ENCODE data around the gene VWA2. TPM values are rescaled to one million over a fixed set of nuclear protein-coding genes. Genes with fewer than 3 reads are reported as not detected.

VWA2 gene
- total and polyA plus RNA-seq, 2 donors (not counting 1 experiment from before 2014, with no cell fraction given): not detected

DNA sequence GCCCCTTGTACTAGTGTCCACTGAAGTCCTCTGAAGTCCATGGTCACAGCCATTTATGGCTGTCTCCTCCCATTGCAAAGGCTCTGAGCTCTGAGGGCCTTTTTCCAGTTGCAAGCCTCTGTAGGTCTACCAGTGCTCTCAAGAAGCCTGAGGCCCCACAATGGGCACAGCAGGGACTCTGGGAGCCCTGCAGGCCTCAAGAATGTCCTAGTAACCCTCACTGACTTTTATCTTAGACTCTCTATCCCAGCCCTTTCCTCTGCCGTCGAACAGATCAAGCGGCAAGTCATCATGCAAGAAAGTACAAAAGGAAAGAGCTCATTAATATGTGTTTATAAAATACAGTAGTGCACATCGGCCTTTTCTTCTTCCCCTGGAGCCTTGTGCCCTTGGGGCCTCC lies 23.4 kb downstream of the VWA2 start:
- H3K9ac ChIP-seq (ENCODE audit: low read length): no peak overlapping the region
- Mint-ChIP-seq H3K27me3 (no peaks in the 10 kb centered on the region), H3K27ac (no peak overlapping the region), H3K4me1 (no peaks in the 10 kb centered on the region), H3K4me3 (no peak overlapping the region), H3K9me3 (ENCODE audit: insufficient read depth) (no peaks in the 10 kb centered on the region)
- H3K27me3 ChIP-seq (replicated peaks in 1 of 4; ENCODE audit: control extremely low read depth in 1 of 4, control insufficient read depth in 3 of 4, insufficient read depth in 4 of 4, low read length in 3 of 4): peaks cover 0 to 3% (median 0%) of the 10 kb centered on the region in 4 experiments
- intact Hi-C loops (cut with micrococcal nuclease): no loop called here
- ChIA-PET POLR2A (no interaction called here), CTCF (no interaction called here)
- no peaks in the 10 kb centered on the region for H4K20me1 ChIP-seq (ENCODE audit: control insufficient read depth, insufficient read depth, low read length, poor library complexity, severe bottlenecking)
- H3K4me3 ChIP-seq (ENCODE audit: control extremely low read depth in 1 of 5, extremely low read depth in 1 of 5, insufficient read depth in 1 of 5, low read depth in 2 of 5, low read length in 4 of 5): no peak overlapping the region
- H3K79me2 ChIP-seq (ENCODE audit: control insufficient read depth, insufficient read depth, low read length): no peaks in the 10 kb centered on the region
- H2AFZ ChIP-seq (ENCODE audit: insufficient read depth, low read depth, low read length, poor library complexity, severe bottlenecking): no peak overlapping the region
- WGBS (ENCODE audit: insufficient coverage): no CpG with 5 or more reads among the region's 4 CpGs
- no peak overlapping the region for H3K27ac ChIP-seq (ENCODE audit: low read length in 2 of 2)
- TF ChIP-seq, protein P1, sequence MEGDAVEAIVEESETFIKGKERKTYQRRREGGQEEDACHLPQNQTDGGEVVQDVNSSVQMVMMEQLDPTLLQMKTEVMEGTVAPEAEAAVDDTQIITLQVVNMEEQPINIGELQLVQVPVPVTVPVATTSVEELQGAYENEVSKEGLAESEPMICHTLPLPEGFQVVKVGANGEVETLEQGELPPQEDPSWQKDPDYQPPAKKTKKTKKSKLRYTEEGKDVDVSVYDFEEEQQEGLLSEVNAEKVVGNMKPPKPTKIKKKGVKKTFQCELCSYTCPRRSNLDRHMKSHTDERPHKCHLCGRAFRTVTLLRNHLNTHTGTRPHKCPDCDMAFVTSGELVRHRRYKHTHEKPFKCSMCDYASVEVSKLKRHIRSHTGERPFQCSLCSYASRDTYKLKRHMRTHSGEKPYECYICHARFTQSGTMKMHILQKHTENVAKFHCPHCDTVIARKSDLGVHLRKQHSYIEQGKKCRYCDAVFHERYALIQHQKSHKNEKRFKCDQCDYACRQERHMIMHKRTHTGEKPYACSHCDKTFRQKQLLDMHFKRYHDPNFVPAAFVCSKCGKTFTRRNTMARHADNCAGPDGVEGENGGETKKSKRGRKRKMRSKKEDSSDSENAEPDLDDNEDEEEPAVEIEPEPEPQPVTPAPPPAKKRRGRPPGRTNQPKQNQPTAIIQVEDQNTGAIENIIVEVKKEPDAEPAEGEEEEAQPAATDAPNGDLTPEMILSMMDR (IDR thresholded peaks at IDR 0.05): no peak
- no peak for TF ChIP-seq EZH2 (IDR thresholded peaks at IDR 0.05; ENCODE audit: borderline replicate concordance, insufficient read depth, low read depth, low read length, poor library complexity, severe bottlenecking)
- no peak for DNase-seq
- no peaks in the 10 kb centered on the region for H3K9me3 ChIP-seq (ENCODE audit: control extremely low read depth in 1 of 3, control insufficient read depth in 2 of 3, insufficient read depth in 1 of 3, low read length in 2 of 3)
- ATAC-seq (ENCODE audit: low read depth): no peak
- H3K4me1 ChIP-seq (ENCODE audit: control insufficient read depth in 2 of 2, insufficient read depth in 2 of 2, low read length in 2 of 2): no peaks in the 10 kb centered on the region
- H3K4me2 ChIP-seq (replicated peaks; ENCODE audit: low read depth, low read length, poor library complexity, severe bottlenecking): no peak overlapping the region
- no peaks in the 10 kb centered on the region for H3K36me3 ChIP-seq (replicated peaks in 1 of 2; ENCODE audit: control extremely low read depth in 1 of 2, control insufficient read depth in 1 of 2, extremely low read depth in 1 of 2, insufficient read depth in 2 of 2, low read length in 1 of 2)

DNA sequence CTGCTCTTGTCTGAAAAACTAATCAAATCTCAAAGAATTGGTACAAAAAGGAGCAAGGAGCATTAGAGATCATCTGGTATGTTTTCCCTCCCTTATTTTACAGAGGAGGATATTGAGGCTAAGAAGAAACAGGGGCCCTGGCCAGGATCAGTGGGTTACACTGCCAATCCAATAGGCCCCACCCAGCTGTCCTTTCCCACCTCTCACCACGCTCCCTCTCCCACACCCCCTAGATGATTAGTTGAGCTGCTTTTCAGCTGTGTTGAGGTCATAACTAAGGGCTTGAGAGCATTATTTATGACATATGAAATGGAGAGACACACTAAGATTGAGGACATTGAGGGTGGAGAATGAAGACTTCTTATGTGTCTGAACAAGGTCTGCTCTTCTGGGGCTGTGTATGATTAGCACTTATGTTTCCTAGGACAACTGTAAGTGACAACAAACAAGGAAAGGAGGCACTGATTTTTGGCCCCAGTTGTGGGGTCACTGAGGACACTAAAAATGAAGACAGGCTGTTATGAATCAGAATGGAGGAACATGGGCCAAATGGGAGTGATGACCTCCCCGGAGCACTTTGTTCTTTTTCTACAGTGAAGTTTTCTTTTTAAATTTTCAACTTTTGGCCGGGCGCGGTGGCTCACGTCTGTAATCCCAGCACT lies 26.5 kb downstream of the VWA2 start:
- POLR2A ChIA-PET: no interaction called here
- intact Hi-C loops (cut with micrococcal nuclease): no loop called here
- WGBS (ENCODE audit: insufficient coverage): 91% methylated on average over 1 of the region's 6 CpGs
- H3K36me3 ChIP-seq (replicated peaks in 1 of 2; ENCODE audit: control extremely low read depth in 1 of 2, control insufficient read depth in 1 of 2, extremely low read depth in 1 of 2, insufficient read depth in 2 of 2, low read length in 1 of 2): no peaks in the 10 kb centered on the region
- H3K27me3 ChIP-seq (replicated peaks in 1 of 4; ENCODE audit: control extremely low read depth in 1 of 4, control insufficient read depth in 3 of 4, insufficient read depth in 4 of 4, low read length in 3 of 4): peaks cover 0 to 3% (median 0%) of the 10 kb centered on the region in 4 experiments
- H3K9me3 ChIP-seq (ENCODE audit: control extremely low read depth in 1 of 3, control insufficient read depth in 2 of 3, insufficient read depth in 1 of 3, low read length in 2 of 3): no peaks in the 10 kb centered on the region
- H3K4me1 ChIP-seq (ENCODE audit: control insufficient read depth in 2 of 2, insufficient read depth in 2 of 2, low read length in 2 of 2): no peaks in the 10 kb centered on the region
- Mint-ChIP-seq H3K4me1 (no peaks in the 10 kb centered on the region), H3K27ac (no peak overlapping the region), H3K4me3 (no peak overlapping the region), H3K27me3 (no peaks in the 10 kb centered on the region), H3K9me3 (ENCODE audit: insufficient read depth) (no peaks in the 10 kb centered on the region)
- H3K4me3 ChIP-seq (ENCODE audit: control extremely low read depth in 1 of 5, extremely low read depth in 1 of 5, insufficient read depth in 1 of 5, low read depth in 2 of 5, low read length in 4 of 5): no peak overlapping the region
- no peak for TF ChIP-seq EZH2 (IDR thresholded peaks at IDR 0.05; ENCODE audit: borderline replicate concordance, insufficient read depth, low read depth, low read length, poor library complexity, severe bottlenecking)
- TF ChIP-seq, protein P1 (IDR thresholded peaks at IDR 0.05): no peak
- DNase-seq (no peak), ATAC-seq (ENCODE audit: low read depth) (no peak)
- no peak overlapping the region for H3K9ac ChIP-seq (ENCODE audit: low read length)
- no peak overlapping the region for H3K27ac ChIP-seq (ENCODE audit: low read length in 2 of 2)
- CTCF ChIA-PET: no interaction called here
- H4K20me1 ChIP-seq (ENCODE audit: control insufficient read depth, insufficient read depth, low read length, poor library complexity, severe bottlenecking): no peaks in the 10 kb centered on the region
- no peak overlapping the region for H2AFZ ChIP-seq (ENCODE audit: insufficient read depth, low read depth, low read length, poor library complexity, severe bottlenecking)
- no peaks in the 10 kb centered on the region for H3K79me2 ChIP-seq (ENCODE audit: control insufficient read depth, insufficient read depth, low read length)
- H3K4me2 ChIP-seq (replicated peaks; ENCODE audit: low read depth, low read length, poor library complexity, severe bottlenecking): no peak overlapping the region

Measured in B cell (primary cell).